GM12872 (cell line): ENCODE data around the gene FLYWCH2.

ENCODE experiments used
- TF ChIP-seq, protein P1 (sequence below): IDR thresholded peaks from 3 replicates; pipeline ENCODE4 v1.5.1; 2011; ENCODE audit warnings: low read depth, mild to moderate bottlenecking, low read length, moderate library complexity; ENCODE audit not compliant: insufficient read depth

The FLYWCH2 gene

DNA sequence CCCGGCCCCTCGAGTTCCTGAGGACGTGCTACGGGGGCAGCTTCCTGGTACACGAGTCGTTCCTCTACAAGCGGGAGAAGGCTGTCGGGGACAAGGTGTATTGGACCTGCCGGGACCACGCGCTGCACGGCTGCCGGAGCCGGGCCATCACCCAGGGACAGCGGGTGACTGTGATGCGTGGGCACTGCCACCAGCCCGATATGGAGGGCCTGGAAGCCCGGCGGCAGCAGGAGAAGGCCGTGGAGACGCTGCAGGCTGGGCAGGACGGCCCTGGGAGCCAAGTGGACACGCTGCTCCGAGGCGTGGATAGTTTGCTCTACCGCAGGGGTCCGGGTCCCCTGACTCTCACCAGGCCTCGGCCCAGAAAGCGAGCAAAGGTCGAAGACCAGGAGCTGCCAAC is 50.1 kb downstream of the FLYWCH2 start:
- TF ChIP-seq, protein P1, sequence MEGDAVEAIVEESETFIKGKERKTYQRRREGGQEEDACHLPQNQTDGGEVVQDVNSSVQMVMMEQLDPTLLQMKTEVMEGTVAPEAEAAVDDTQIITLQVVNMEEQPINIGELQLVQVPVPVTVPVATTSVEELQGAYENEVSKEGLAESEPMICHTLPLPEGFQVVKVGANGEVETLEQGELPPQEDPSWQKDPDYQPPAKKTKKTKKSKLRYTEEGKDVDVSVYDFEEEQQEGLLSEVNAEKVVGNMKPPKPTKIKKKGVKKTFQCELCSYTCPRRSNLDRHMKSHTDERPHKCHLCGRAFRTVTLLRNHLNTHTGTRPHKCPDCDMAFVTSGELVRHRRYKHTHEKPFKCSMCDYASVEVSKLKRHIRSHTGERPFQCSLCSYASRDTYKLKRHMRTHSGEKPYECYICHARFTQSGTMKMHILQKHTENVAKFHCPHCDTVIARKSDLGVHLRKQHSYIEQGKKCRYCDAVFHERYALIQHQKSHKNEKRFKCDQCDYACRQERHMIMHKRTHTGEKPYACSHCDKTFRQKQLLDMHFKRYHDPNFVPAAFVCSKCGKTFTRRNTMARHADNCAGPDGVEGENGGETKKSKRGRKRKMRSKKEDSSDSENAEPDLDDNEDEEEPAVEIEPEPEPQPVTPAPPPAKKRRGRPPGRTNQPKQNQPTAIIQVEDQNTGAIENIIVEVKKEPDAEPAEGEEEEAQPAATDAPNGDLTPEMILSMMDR, result no peak

- TF ChIP-seq, protein P1, result no peak
These were observed 50.7 kb downstream of the FLYWCH2 start for GRCh38 chr16:2933701-2934100.

DNA sequence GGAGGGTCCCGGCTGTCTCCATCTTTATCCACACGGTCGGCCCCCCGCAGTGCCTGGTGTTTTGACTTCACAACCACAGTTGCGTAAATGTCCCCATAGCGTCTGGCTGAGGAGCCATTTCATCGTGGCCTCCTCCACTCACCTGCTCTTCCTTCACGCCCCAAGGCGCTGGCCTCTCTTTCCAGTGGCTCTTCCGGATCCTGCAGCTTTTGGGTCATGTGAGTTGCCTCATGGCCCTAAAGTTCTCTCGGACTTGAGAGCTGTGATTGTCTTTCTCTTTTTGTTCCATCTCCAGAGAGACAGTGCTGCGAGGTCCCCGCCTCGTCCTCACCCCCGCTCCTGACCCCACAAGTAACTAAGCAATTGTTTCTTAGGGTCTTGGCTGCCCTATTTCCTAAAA is 51.4 kb downstream of the FLYWCH2 start:
- TF ChIP-seq, protein P1, result no peak

- TF ChIP-seq, protein P1, result no peak
These were observed 53.5 kb downstream of the FLYWCH2 start for GRCh38 chr16:2936436-2937011.

DNA sequence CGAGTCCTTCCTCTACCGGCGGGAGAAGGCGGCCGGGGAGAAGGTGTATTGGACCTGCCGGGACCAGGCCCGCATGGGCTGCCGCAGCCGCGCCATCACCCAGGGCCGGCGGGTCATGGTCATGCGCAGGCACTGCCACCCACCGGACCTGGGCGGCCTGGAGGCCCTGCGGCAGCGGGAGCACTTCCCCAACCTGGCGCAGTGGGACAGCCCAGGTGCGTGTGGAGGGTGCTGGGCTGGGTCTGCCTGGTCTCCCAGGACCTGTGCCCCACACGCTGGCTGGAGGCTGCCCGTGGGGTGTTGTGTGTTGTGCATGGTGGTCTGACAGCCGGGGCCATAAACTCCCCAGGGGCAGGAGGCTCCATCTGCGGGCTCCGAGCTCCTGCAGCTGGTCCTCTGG is 54.2 kb downstream of the FLYWCH2 start:
- TF ChIP-seq, protein P1, result no peak

GRCh38 chr16:2938206-2938605 is 55.2 kb downstream of the FLYWCH2 start:
- TF ChIP-seq, protein P1, result no peak

DNA sequence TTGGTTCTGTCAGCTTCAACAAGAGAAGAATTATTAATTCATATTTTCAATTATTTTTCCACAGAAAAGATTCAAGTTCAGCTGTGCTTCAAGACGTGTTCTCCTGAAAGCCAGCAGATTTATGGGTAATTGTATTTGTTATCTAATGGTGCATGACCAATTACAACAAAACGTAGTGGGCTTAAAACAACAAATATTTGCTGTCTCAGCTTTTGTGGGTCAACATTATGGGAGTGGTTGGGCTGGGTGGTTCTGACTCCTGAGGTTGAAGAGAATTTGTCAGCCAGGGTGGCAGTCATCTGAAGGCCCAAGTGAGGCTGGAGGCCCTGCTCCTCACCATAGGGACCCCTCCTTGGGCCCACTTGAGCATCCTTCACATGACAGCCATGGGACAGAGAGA is 57.0 kb downstream of the FLYWCH2 start:
- TF ChIP-seq, protein P1, result no peak
